Measurements from ENCODE around the gene HMGCS1.

The HMGCS1 gene

GRCh38 chr5:43242196-43242595 is 71.0 kb downstream of the HMGCS1 start:
- TF ChIP-seq CTCF (IDR thresholded peaks at IDR 0.05) (no peak), ZFX (IDR thresholded peaks at IDR 0.05; ENCODE audit: borderline replicate concordance) (no peak)
- H3K27ac ChIP-seq: no peak overlapping the region

All from 22Rv1 (cell line).